ENCODE measurements around the gene METTL27.

DNA sequence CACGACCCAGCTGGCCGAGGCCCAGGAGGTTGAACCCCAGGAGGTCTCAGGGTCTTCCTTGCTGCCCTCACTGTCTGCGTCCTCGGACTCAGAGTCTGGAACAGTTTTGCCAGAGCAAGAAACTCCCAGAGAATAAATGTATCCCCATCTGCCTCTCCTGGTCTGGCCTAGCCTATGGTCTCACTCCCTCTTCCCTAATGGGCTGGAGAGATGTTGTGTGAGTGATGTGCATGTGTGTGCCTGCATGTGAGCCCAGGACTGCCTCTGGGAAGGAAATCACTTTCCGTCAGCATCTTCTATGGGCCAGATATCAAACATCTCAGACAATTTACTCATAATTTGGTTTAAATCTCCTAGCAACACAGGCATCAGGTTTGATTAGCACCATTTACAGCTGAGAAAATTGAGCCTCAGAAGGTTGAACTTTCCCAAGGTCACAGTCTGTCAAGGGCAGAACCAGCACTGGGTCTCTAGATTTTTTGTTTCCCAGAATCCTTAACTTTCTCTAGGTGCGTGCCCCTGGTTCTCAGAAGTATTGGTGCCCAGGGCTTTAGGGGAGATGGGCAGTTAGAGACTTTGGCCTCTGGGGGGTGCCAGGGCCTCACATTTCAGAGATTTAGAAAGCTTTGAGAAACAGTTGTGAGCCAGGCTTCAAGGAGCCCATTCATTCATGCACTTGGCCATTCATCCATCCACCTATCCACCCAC is 23.6 kb upstream of the METTL27 start:
- TF ChIP-seq, protein P1, sequence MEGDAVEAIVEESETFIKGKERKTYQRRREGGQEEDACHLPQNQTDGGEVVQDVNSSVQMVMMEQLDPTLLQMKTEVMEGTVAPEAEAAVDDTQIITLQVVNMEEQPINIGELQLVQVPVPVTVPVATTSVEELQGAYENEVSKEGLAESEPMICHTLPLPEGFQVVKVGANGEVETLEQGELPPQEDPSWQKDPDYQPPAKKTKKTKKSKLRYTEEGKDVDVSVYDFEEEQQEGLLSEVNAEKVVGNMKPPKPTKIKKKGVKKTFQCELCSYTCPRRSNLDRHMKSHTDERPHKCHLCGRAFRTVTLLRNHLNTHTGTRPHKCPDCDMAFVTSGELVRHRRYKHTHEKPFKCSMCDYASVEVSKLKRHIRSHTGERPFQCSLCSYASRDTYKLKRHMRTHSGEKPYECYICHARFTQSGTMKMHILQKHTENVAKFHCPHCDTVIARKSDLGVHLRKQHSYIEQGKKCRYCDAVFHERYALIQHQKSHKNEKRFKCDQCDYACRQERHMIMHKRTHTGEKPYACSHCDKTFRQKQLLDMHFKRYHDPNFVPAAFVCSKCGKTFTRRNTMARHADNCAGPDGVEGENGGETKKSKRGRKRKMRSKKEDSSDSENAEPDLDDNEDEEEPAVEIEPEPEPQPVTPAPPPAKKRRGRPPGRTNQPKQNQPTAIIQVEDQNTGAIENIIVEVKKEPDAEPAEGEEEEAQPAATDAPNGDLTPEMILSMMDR (IDR thresholded peaks at IDR 0.05 in 4 of 5, conservative IDR thresholded peaks at IDR 0.05 in 1 of 5): peak; percentile 28 to 58 (median 56)
- TF ChIP-seq POLR2A (IDR thresholded peaks at IDR 0.05): no peak
